Thymus (tissue), 11 donors: ENCODE data around the gene CCER1. TPM values are rescaled to one million over a fixed set of nuclear protein-coding genes. Genes with fewer than 3 reads are reported as not detected.
"Not testable (repeated sequence)": the region's sequence is repeated elsewhere in the genome, so short reads cannot be mapped to it uniquely, and the experiment has no call there.

Experiments
- DNase-seq, 9 donors: peaks; one replicate each; pipeline ENCODE4 v3.0.0-alpha.2; 2013; ENCODE audit warnings: low spot score in 9 of 9, low read depth in 6 of 9, missing footprints in 1 of 9
- H3K27ac ChIP-seq, 2 donors: one replicate each; pipeline ENCODE4 v1.5.1; 2013; ENCODE audit warnings: control low read depth in 1 of 2, low read depth in 1 of 2, low read length in 1 of 2, mild to moderate bottlenecking in 1 of 2, moderate library complexity in 1 of 2
- H3K27me3 ChIP-seq, 2 donors: one replicate each; pipeline ENCODE4 v1.5.1; 2013; ENCODE audit warnings: low read length in 1 of 2; ENCODE audit not compliant: control insufficient read depth in 2 of 2, insufficient read depth in 1 of 2
- H3K36me3 ChIP-seq, 2 donors: one replicate each; pipeline ENCODE4 v1.5.1; 2013; ENCODE audit warnings: low read length in 1 of 2, mild to moderate bottlenecking in 1 of 2, moderate library complexity in 1 of 2; ENCODE audit not compliant: control insufficient read depth in 2 of 2, insufficient read depth in 2 of 2
- H3K4me1 ChIP-seq, 2 donors: one replicate each; pipeline ENCODE4 v1.5.1; 2013; ENCODE audit warnings: low read length in 2 of 2; ENCODE audit not compliant: control insufficient read depth in 2 of 2, insufficient read depth in 2 of 2
- H3K4me3 ChIP-seq, 2 donors: one replicate each; pipeline ENCODE4 v1.5.1; 2013; ENCODE audit warnings: low read length in 2 of 2, control low read depth in 1 of 2, mild to moderate bottlenecking in 1 of 2
- H3K9me3 ChIP-seq, 2 donors: one replicate each; pipeline ENCODE4 v1.5.1; 2013; ENCODE audit warnings: low read length in 1 of 2, mild to moderate bottlenecking in 1 of 2; ENCODE audit not compliant: control insufficient read depth in 2 of 2, insufficient read depth in 1 of 2
- WGBS: extraction: QIAGEN DNeasy Blood & Tissue Kit; methylation state at CpG from one replicate; pipeline ENCODE4 v1.1.7; 2013; 5-methylcytosine and 5-hydroxymethylcytosine counted together
- polyA plus RNA-seq: library from polyadenylated mRNA; stranded (reverse); fragments of 200-250 nt; gene quantifications from one replicate; pipeline ENCODE4 v1.2.3, GENCODE V29; 2013
- total RNA-seq: library from RNA; stranded (reverse); fragments of 120-200 nt; gene quantifications from one replicate; pipeline ENCODE4 v1.2.4, GENCODE V29; 2013
- donor health status: healthy.

The CCER1 gene
- total and polyA plus RNA-seq, 2 donors = not detected

DNA sequence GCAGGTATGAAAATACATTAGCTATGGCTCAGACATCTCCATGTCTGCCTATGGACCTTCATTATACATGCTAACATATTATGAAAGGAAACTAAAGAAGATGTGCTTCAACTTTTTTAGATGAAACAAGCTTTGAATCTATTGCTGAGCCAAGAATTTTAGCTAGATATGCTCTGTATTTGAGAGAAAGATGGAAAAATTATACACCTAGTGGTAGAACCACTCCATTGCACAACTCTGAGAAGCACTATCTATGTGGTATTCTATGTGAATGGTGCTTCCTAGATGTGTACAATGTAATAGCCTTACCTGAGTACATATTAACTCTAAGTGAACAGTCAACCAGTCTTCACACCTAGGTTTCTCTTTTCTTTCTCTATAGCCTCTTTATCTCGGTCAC, 32.5 kb upstream of the CCER1 start:
- H3K36me3 ChIP-seq = no peaks in the 10 kb centered on the region
- H3K27me3 ChIP-seq = no peaks in the 10 kb centered on the region
- no peaks in the 10 kb centered on the region for H3K4me1 ChIP-seq
- H3K4me3 ChIP-seq = no peak overlapping the region
- DNase-seq = no peak
- WGBS = 95% methylated on average over 1 of the region's 1 CpG
- H3K9me3 ChIP-seq = peaks cover 0 to 3% of the 10 kb centered on the region in 2 donors
- H3K27ac ChIP-seq = no peak overlapping the region

- peaks cover 0 to 3% of the 10 kb centered on the region in 2 donors for H3K9me3 ChIP-seq
- DNase-seq = no peak
- no peak overlapping the region for H3K4me3 ChIP-seq
- H3K4me1 ChIP-seq = no peaks in the 10 kb centered on the region
- no peaks in the 10 kb centered on the region for H3K27me3 ChIP-seq
- H3K36me3 ChIP-seq = no peaks in the 10 kb centered on the region
- WGBS = 96% methylated on average over 1 of the region's 1 CpG
- no peak overlapping the region for H3K27ac ChIP-seq
Measured at GRCh38 chr12:90987101-90987500, 32.1 kb upstream of the CCER1 start.

- not testable (repeated sequence) for H3K9me3 ChIP-seq, H3K36me3 ChIP-seq, DNase-seq, H3K4me3 ChIP-seq, H3K27me3 ChIP-seq, H3K4me1 ChIP-seq, H3K27ac ChIP-seq
- WGBS = 89% methylated on average over 3 of the region's 3 CpGs
Measured at GRCh38 chr12:90985331-90985730, 30.4 kb upstream of the CCER1 start.

GRCh38 chr12:90984114-90984513, 29.1 kb upstream of the CCER1 start:
- H3K9me3 ChIP-seq = peaks cover 0 to 3% of the 10 kb centered on the region in 2 donors
- no peaks in the 10 kb centered on the region for H3K27me3 ChIP-seq
- no peak overlapping the region for H3K4me3 ChIP-seq
- H3K4me1 ChIP-seq = no peaks in the 10 kb centered on the region
- DNase-seq = no peak
- WGBS = 95% methylated on average over 3 of the region's 3 CpGs
- no peak overlapping the region for H3K27ac ChIP-seq
- no peaks in the 10 kb centered on the region for H3K36me3 ChIP-seq

GRCh38 chr12:90982170-90982569, 27.2 kb upstream of the CCER1 start:
- DNase-seq = no peak
- no peaks in the 10 kb centered on the region for H3K4me1 ChIP-seq
- WGBS = 100% methylated on average over 1 of the region's 1 CpG

DNA sequence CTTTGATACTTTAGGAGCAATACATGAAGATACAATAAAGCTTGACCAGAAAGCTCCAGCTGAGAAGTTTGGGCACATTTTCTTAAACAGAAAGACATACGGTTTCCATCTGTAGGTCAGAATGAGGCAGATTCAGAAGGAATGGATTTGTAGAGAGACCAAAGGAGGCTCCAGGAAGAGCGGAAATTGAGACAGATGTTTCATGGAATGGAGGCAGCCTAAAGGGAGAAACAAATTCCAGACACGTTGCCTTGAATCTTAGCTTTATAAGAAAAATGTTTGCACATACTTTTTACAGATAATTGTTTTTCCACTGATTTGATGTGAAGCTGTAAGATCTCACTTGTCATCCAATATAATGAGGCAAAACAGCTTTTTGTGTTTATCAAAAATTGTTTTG, 25.0 kb upstream of the CCER1 start:
- Histone ChIP-seq H3K27ac (no peak overlapping the region), H3K4me3 (no peak overlapping the region), H3K27me3 (no peaks in the 10 kb centered on the region), H3K9me3 (no peaks in the 10 kb centered on the region), H3K36me3 (no peaks in the 10 kb centered on the region), H3K4me1 (no peaks in the 10 kb centered on the region)
- WGBS = 95% methylated on average over 3 of the region's 3 CpGs
- DNase-seq = no peak

More at GRCh38 chr12:90982170-90982569, 27.2 kb upstream of the CCER1 start:
- Histone ChIP-seq H3K9me3 (peaks cover 0 to 3% of the 10 kb centered on the region in 2 donors), H3K36me3 (no peaks in the 10 kb centered on the region), H3K4me3 (no peak overlapping the region), H3K27me3 (no peaks in the 10 kb centered on the region), H3K27ac (no peak overlapping the region)

- DNase-seq = no peak
- Histone ChIP-seq H3K9me3 (no peaks in the 10 kb centered on the region), H3K36me3 (no peaks in the 10 kb centered on the region), H3K4me1 (no peaks in the 10 kb centered on the region), H3K27me3 (no peaks in the 10 kb centered on the region), H3K27ac (no peak overlapping the region), H3K4me3 (no peak overlapping the region)
- WGBS = 98% methylated on average over 3 of the region's 3 CpGs
Measured at GRCh38 chr12:90979019-90979418, 24.0 kb upstream of the CCER1 start.

DNA sequence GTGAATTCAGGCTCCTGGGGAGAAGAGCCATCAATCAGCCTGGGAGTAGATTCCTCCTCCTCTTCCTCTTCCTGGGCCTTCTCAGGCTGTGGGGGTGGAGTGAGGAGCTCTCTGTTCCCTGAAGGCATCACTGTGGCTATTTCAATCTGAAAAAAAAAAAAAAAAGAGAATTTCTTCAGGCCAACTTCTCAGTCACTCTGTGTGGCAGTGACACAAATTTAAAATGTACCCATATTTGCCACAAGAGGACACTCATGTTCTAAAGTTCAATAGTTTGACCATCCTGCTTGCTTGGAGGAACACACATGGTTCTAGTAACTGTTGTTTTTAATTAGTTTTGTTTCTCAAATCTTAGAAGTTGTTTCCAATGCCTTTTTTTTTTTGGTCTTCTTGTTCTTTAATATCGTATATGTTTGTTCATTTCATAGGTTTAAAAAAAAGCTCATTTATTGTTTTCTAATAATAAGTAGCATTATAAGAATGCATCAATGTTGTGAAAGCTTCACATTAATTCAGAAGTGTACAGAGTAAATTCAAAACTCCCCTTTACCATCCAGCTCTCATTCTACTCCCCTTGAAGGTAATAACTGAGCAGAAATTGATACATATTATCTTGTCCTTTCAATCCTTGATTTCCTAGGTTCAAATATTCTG, 23.3 kb upstream of the CCER1 start:
- Histone ChIP-seq H3K27ac (no peak overlapping the region), H3K4me3 (no peak overlapping the region), H3K36me3 (no peaks in the 10 kb centered on the region), H3K9me3 (no peaks in the 10 kb centered on the region), H3K27me3 (no peaks in the 10 kb centered on the region), H3K4me1 (no peaks in the 10 kb centered on the region)
- 83% methylated on average over 1 of the region's 1 CpG for WGBS
- DNase-seq = peak in 2 of 9 donors; percentile 7 to 19

DNA sequence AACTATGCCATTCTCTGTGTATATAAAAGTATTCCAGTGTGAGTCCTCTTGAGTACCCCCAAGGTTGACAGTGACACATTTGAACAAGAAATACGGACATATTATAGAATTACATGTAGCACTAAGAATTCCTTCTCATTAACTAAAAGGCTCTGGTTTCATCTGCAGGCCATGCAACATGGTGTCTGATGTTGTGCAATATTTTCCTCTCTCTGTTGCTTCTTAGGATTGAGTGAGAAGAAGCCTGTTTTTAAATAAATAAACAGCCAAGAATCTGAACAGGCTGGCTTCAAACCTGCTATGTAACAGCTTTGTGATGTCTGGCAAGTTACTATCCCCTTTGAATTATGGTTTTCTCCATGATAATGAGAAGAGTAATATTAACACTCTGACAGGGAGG, 22.2 kb upstream of the CCER1 start:
- Histone ChIP-seq H3K9me3 (no peaks in the 10 kb centered on the region), H3K27ac (no peak overlapping the region), H3K27me3 (no peaks in the 10 kb centered on the region), H3K4me3 (no peak overlapping the region), H3K4me1 (no peaks in the 10 kb centered on the region), H3K36me3 (no peaks in the 10 kb centered on the region)
- DNase-seq = no peak
- WGBS = 96% methylated on average over 1 of the region's 1 CpG
